Activated CD8-positive, alpha-beta memory T cell treated with anti-CD3 and anti-CD28 coated beads for 36 hours (primary cell): ENCODE results near the gene PAX8. TPM values are rescaled to one million over a fixed set of nuclear protein-coding genes. Genes with fewer than 3 reads are reported as not detected.
"Not testable (repeated sequence)": the region's sequence is repeated elsewhere in the genome, so short reads cannot be mapped to it uniquely, and the experiment has no call there.

Experiments used
- CTCF ChIA-PET: fragments of 350-600 bp; sonication (Branson Sonifier 250); formaldehyde crosslinking; loops from one replicate; lab custom pipeline; 2021; ENCODE audit warnings: antibody characterized with exemption; lab: Charles Lee
- POLR2A ChIA-PET: fragments of 350-600 bp; sonication (Branson Sonifier 250); formaldehyde crosslinking; loops from one replicate; lab custom pipeline; 2021; ENCODE audit warnings: antibody characterized with exemption; lab: Charles Lee
- total RNA-seq, 2 experiments: library from RNA; stranded (reverse); gene quantifications; one replicate each; pipeline ENCODE4 v1.2.3, GENCODE V29; 2021

Gene PAX8
- total RNA-seq, 2 experiments from 2014 or later = 2.1 to 2.5 TPM

- ChIA-PET POLR2A (no interaction called here), CTCF (no interaction called here)
Measured at GRCh38 chr2:113298176-113298575, 19.5 kb upstream of the PAX8 start.

- CTCF ChIA-PET = interaction anchor here (1.0 to 1.6 kb wide), 2 partner anchors 24 to 93 kb away, joined by 3 to 6 read pairs; no protein-coding TSS in a partner anchor
- POLR2A ChIA-PET = not testable (repeated sequence)
Measured at GRCh38 chr2:113297590-113297989, 18.9 kb upstream of the PAX8 start.

- POLR2A ChIA-PET = no interaction called here
- CTCF ChIA-PET = no interaction called here
Measured at GRCh38 chr2:113291191-113291590, 12.5 kb upstream of the PAX8 start.

- POLR2A ChIA-PET, CTCF ChIA-PET: not testable (repeated sequence)
Measured at GRCh38 chr2:113288674-113289149, 10.0 kb upstream of the PAX8 start.

- CTCF ChIA-PET, POLR2A ChIA-PET: not testable (repeated sequence)
Measured at GRCh38 chr2:113288117-113288673, 9.5 kb upstream of the PAX8 start.

GRCh38 chr2:113285816-113286215 lies 7.1 kb upstream of the PAX8 start:
- ChIA-PET CTCF (no interaction called here), POLR2A (no interaction called here)

GRCh38 chr2:113284999-113285398 lies 6.3 kb upstream of the PAX8 start:
- POLR2A ChIA-PET, CTCF ChIA-PET: not testable (repeated sequence)

- ChIA-PET CTCF (no interaction called here), POLR2A (no interaction called here)
Measured at GRCh38 chr2:113284476-113284875, 5.8 kb upstream of the PAX8 start.

- CTCF ChIA-PET = interaction anchor here (0.7 to 1.4 kb wide), 2 partner anchors 87 to 234 kb away, joined by 3 read pairs; no protein-coding TSS in a partner anchor
- POLR2A ChIA-PET = no interaction called here
Measured at GRCh38 chr2:113283704-113284284, 5.1 kb upstream of the PAX8 start.

- CTCF ChIA-PET = interaction anchor here (1.4 kb wide), 1 partner anchor 87 kb away, joined by 3 read pairs; no protein-coding TSS in a partner anchor
- POLR2A ChIA-PET = no interaction called here
Measured at GRCh38 chr2:113282747-113283533, 4.2 kb upstream of the PAX8 start.

- ChIA-PET CTCF (interaction anchor here (1.4 kb wide), 1 partner anchor 88 kb away, joined by 3 read pairs; no protein-coding TSS in a partner anchor), POLR2A (no interaction called here)
Measured at GRCh38 chr2:113281910-113282746, 3.4 kb upstream of the PAX8 start.

- POLR2A ChIA-PET = no interaction called here
- CTCF ChIA-PET = interaction anchor here (0.5 kb wide), 1 partner anchor 422 kb away, joined by 4 read pairs; no protein-coding TSS in a partner anchor
Measured at GRCh38 chr2:113278073-113278741, 514 bp downstream of the PAX8 start.

GRCh38 chr2:113277474-113278072 lies 1.1 kb downstream of the PAX8 start:
- POLR2A ChIA-PET = no interaction called here
- CTCF ChIA-PET = interaction anchor here (0.5 kb wide), 1 partner anchor 422 kb away, joined by 4 read pairs; no protein-coding TSS in a partner anchor

GRCh38 chr2:113276761-113277425 lies 1.8 kb downstream of the PAX8 start:
- CTCF ChIA-PET = interaction anchor here (0.6 kb wide), 1 partner anchor 94 kb away, joined by 3 read pairs; no protein-coding TSS in a partner anchor
- POLR2A ChIA-PET = interaction anchor here (0.5 kb wide), 1 partner anchor 28 kb away, joined by 6 read pairs; no protein-coding TSS in a partner anchor

GRCh38 chr2:113276216-113276760 lies 2.4 kb downstream of the PAX8 start:
- POLR2A ChIA-PET = no interaction called here
- CTCF ChIA-PET = interaction anchor here (0.6 kb wide), 1 partner anchor 95 kb away, joined by 3 read pairs; no protein-coding TSS in a partner anchor

GRCh38 chr2:113275556-113276215 lies 3.0 kb downstream of the PAX8 start:
- ChIA-PET CTCF (no interaction called here), POLR2A (no interaction called here)

- ChIA-PET CTCF (interaction anchor here (1.1 kb wide), 1 partner anchor 23 kb away, joined by 3 read pairs; no protein-coding TSS in a partner anchor), POLR2A (no interaction called here)
Measured at GRCh38 chr2:113274432-113274831, 4.3 kb downstream of the PAX8 start.
